Liver (tissue), 9 donors: ENCODE data around the gene BRSK1. TPM values are rescaled to one million over a fixed set of nuclear protein-coding genes. Genes with fewer than 3 reads are reported as not detected.
A peak's percentile ranks its signal among the peaks of the same experiment; 100 is the strongest.

ENCODE experiments used
- DNase-seq: peaks from one replicate; pipeline ENCODE4 v3.0.0-alpha.2; 2017; ENCODE audit warnings: low spot score
- H3K27ac ChIP-seq, 2 donors: one replicate each; pipeline ENCODE4 v1.7.0; 2013; ENCODE audit warnings: inconsistent platforms in 2 of 2, low read length in 2 of 2, control low read depth in 1 of 2, low read depth in 1 of 2, mild to moderate bottlenecking in 1 of 2
- H3K27me3 ChIP-seq, 4 donors: one replicate each; pipeline versions ENCODE4 v1.6.1 to v1.7.0; 2013; ENCODE audit warnings: low read length in 3 of 4, inconsistent platforms in 1 of 4, mild to moderate bottlenecking in 1 of 4, moderate library complexity in 1 of 4; ENCODE audit not compliant: control insufficient read depth in 4 of 4, insufficient read depth in 4 of 4
- H3K36me3 ChIP-seq, 4 donors: one replicate each; pipeline versions ENCODE4 v1.6.1 to v1.7.0; 2013; ENCODE audit warnings: low read length in 3 of 4, mild to moderate bottlenecking in 3 of 4, low read depth in 1 of 4, moderate library complexity in 1 of 4; ENCODE audit not compliant: control insufficient read depth in 4 of 4, insufficient read depth in 3 of 4
- H3K4me1 ChIP-seq, 4 donors: one replicate each; pipeline versions ENCODE4 v1.6.1 to v1.7.0; 2013; ENCODE audit warnings: low read length in 3 of 4, mild to moderate bottlenecking in 3 of 4, moderate library complexity in 1 of 4; ENCODE audit not compliant: control insufficient read depth in 4 of 4, insufficient read depth in 4 of 4
- H3K4me3 ChIP-seq, 3 donors: one replicate each; pipeline versions ENCODE4 v1.6.1 to v1.7.0; 2013; ENCODE audit warnings: low read length in 3 of 3, control low read depth in 1 of 3, low read depth in 1 of 3, mild to moderate bottlenecking in 1 of 3
- H3K9ac ChIP-seq, 2 donors: one replicate each; pipeline ENCODE4 v1.7.0; 2013; ENCODE audit warnings: low read length in 2 of 2, mild to moderate bottlenecking in 2 of 2, moderate library complexity in 2 of 2, control low read depth in 1 of 2, low read depth in 1 of 2
- H3K9me3 ChIP-seq, 4 donors: one replicate each; pipeline versions ENCODE4 v1.6.1 to v1.7.0; 2013; ENCODE audit warnings: low read length in 3 of 4; ENCODE audit not compliant: control insufficient read depth in 4 of 4
- ATF3 ChIP-seq: IDR thresholded peaks from 2 replicates; pipeline ENCODE4 v1.6.1; 2016; ENCODE audit warnings: antibody characterized with exemption
- CTCF ChIP-seq: fragments of 150-350 bp; IDR thresholded peaks from 2 replicates; pipeline ENCODE4 v1.5.1; 2017; ENCODE audit warnings: improper control_type of control experiment, low read depth, low read length; ENCODE audit not compliant: missing input control
- EGR1 ChIP-seq, 2 donors: IDR thresholded peaks; 2 replicates each; pipeline ENCODE4 v1.6.1; 2016 to 2018; ENCODE audit warnings: antibody characterized with exemption in 2 of 2, low read depth in 2 of 2
- FOXA2 ChIP-seq: IDR thresholded peaks from 2 replicates; pipeline ENCODE4 v1.6.1; 2016; ENCODE audit warnings: antibody characterized with exemption
- GABPA ChIP-seq, 2 donors: IDR thresholded peaks in 1 of 2; conservative IDR thresholded peaks in 1 of 2; 2 replicates each; pipeline ENCODE4 v1.6.1; 2016; ENCODE audit warnings: antibody characterized with exemption in 2 of 2, mild to moderate bottlenecking in 1 of 2, moderate library complexity in 1 of 2
- HNF4A ChIP-seq, 2 donors: conservative IDR thresholded peaks; 2 replicates each; pipeline ENCODE4 v1.6.1; 2016; ENCODE audit warnings: antibody characterized with exemption in 2 of 2, mild to moderate bottlenecking in 2 of 2
- HNF4G ChIP-seq: IDR thresholded peaks from 2 replicates; pipeline ENCODE4 v1.6.1; 2016; ENCODE audit warnings: antibody characterized with exemption
- MAX ChIP-seq: IDR thresholded peaks from 2 replicates; pipeline ENCODE4 v1.6.1; 2016; ENCODE audit warnings: antibody characterized with exemption
- RAD21 ChIP-seq, 2 donors: IDR thresholded peaks; 2 replicates each; pipeline ENCODE4 v1.6.1; 2016; ENCODE audit warnings: antibody characterized with exemption in 2 of 2, mild to moderate bottlenecking in 2 of 2
- RXRA ChIP-seq, 2 donors: IDR thresholded peaks; 2 replicates each; pipeline ENCODE4 v1.6.1; 2017 to 2018; ENCODE audit warnings: antibody characterized with exemption in 2 of 2, mild to moderate bottlenecking in 1 of 2
- SP1 ChIP-seq: IDR thresholded peaks from 2 replicates; pipeline ENCODE4 v1.6.1; 2018; ENCODE audit warnings: antibody characterized with exemption, mild to moderate bottlenecking
- TAF1 ChIP-seq: conservative IDR thresholded peaks from 2 replicates; pipeline ENCODE4 v1.6.1; 2016; ENCODE audit warnings: antibody characterized with exemption, mild to moderate bottlenecking
- YY1 ChIP-seq: IDR thresholded peaks from 2 replicates; pipeline ENCODE4 v1.6.1; 2016; ENCODE audit warnings: antibody characterized with exemption, mild to moderate bottlenecking
- ZBTB33 ChIP-seq: IDR thresholded peaks from 2 replicates; pipeline ENCODE4 v1.6.1; 2016; ENCODE audit warnings: antibody characterized with exemption
- WGBS: extraction: QIAGEN DNeasy Blood & Tissue Kit; methylation state at CpG from one replicate; pipeline ENCODE4 v1.1.7; 2013; 5-methylcytosine and 5-hydroxymethylcytosine counted together
- polyA plus RNA-seq, 2 donors: library from polyadenylated mRNA; stranded (reverse) in 1 of 2; unstranded in 1 of 2; fragments of 200-250 nt in 1 of 2; fragments of >200 nt in 1 of 2; fragmentation: Nextera tagmentation in 1 of 2; extraction: Ambion mirVana in 1 of 2; gene quantifications; one replicate each; pipeline versions ENCODE4 v1.2.1 to v1.2.3, GENCODE V29; 2013 to 2015
- total RNA-seq, 2 donors: library from RNA; depleted of rRNA; stranded (reverse); fragments of >200 nt; gene quantifications; one replicate each; pipeline ENCODE4 v1.2.3, GENCODE V29; 2014
- donor health status: healthy.
- donor health status: healthy.
- donor health status: healthy.
- donor health status: healthy.
- donor health status: healthy.

BRSK1 gene
- total and polyA plus RNA-seq, 4 donors: 0.10 to 0.65 (median 0.42) TPM; not detected in 1

- 92% methylated on average over 13 of the region's 13 CpGs for WGBS
- H3K27me3 ChIP-seq: no peaks in the 10 kb centered on the region
- peaks cover 3 to 25% (median 5%) of the 10 kb centered on the region in 4 donors for H3K36me3 ChIP-seq
- no peak for DNase-seq
- H3K4me3 ChIP-seq: no peak overlapping the region
- H3K9me3 ChIP-seq: no peaks in the 10 kb centered on the region
- H3K4me1 ChIP-seq: peaks cover 7 to 15% (median 10%) of the 10 kb centered on the region in 4 donors
- H3K9ac ChIP-seq: no peak overlapping the region
- TF ChIP-seq GABPA (IDR thresholded peaks at IDR 0.05 in 1 of 2, conservative IDR thresholded peaks at IDR 0.05 in 1 of 2) (no peak), EGR1 (IDR thresholded peaks at IDR 0.05; ENCODE audit: low read depth in 2 of 2) (no peak), ZBTB33 (no peak), ATF3 (no peak), HNF4A (conservative IDR thresholded peaks at IDR 0.05) (no peak), FOXA2 (no peak), RXRA (IDR thresholded peaks at IDR 0.05) (no peak), SP1 (no peak)
- H3K27ac ChIP-seq: no peak overlapping the region
These were observed 5.2 kb upstream of the BRSK1 start for GRCh38 chr19:55278391-55279135.

- H3K9ac ChIP-seq: no peak overlapping the region
- WGBS: 8% methylated on average over 23 of the region's 23 CpGs
- H3K4me1 ChIP-seq: peaks cover 7 to 15% (median 10%) of the 10 kb centered on the region in 4 donors
- TF ChIP-seq ATF3 (no peak), RAD21 (IDR thresholded peaks at IDR 0.05) (no peak), EGR1 (IDR thresholded peaks at IDR 0.05; ENCODE audit: low read depth in 2 of 2) (no peak), FOXA2 (no peak), YY1 (no peak), HNF4G (no peak), RXRA (IDR thresholded peaks at IDR 0.05) (no peak), CTCF (no peak), MAX (no peak), GABPA (IDR thresholded peaks at IDR 0.05 in 1 of 2, conservative IDR thresholded peaks at IDR 0.05 in 1 of 2) (no peak), TAF1 (no peak)
- H3K4me3 ChIP-seq: peak overlapping the region; percentile 93 to 99 (median 99)
- H3K36me3 ChIP-seq: peaks cover 0 to 19% (median 3%) of the 10 kb centered on the region in 4 donors
- no peak for DNase-seq
- no peaks in the 10 kb centered on the region for H3K9me3 ChIP-seq
- H3K27ac ChIP-seq: peak overlapping the region in 1 of 2 donors; percentile 79
- H3K27me3 ChIP-seq: no peaks in the 10 kb centered on the region
These were observed 4.5 kb upstream of the BRSK1 start for GRCh38 chr19:55279340-55279739.
